C4-2B (cell line): Measurements from ENCODE around the gene LHFPL6.

ENCODE experiments used
- H3K27ac ChIP-seq: fragments of 450-650 bp; 2 replicates; pipeline ENCODE4 v1.5.1; 2017
- ZFX ChIP-seq: fragments of 450-650 bp; IDR thresholded peaks from 2 replicates; pipeline ENCODE4 v1.6.1; 2017
- TF ChIP-seq, protein P1 (sequence below): fragments of 450-650 bp; conservative IDR thresholded peaks from 2 replicates; pipeline ENCODE4 v1.5.1; 2017; ENCODE audit warnings: mild to moderate bottlenecking

The LHFPL6 gene

GRCh38 chr13:39490136-39490535, 112.9 kb downstream of the LHFPL6 start:
- H3K27ac ChIP-seq: no peak overlapping the region
- no peak for TF ChIP-seq ZFX
- TF ChIP-seq, protein P1, sequence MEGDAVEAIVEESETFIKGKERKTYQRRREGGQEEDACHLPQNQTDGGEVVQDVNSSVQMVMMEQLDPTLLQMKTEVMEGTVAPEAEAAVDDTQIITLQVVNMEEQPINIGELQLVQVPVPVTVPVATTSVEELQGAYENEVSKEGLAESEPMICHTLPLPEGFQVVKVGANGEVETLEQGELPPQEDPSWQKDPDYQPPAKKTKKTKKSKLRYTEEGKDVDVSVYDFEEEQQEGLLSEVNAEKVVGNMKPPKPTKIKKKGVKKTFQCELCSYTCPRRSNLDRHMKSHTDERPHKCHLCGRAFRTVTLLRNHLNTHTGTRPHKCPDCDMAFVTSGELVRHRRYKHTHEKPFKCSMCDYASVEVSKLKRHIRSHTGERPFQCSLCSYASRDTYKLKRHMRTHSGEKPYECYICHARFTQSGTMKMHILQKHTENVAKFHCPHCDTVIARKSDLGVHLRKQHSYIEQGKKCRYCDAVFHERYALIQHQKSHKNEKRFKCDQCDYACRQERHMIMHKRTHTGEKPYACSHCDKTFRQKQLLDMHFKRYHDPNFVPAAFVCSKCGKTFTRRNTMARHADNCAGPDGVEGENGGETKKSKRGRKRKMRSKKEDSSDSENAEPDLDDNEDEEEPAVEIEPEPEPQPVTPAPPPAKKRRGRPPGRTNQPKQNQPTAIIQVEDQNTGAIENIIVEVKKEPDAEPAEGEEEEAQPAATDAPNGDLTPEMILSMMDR: no peak

DNA sequence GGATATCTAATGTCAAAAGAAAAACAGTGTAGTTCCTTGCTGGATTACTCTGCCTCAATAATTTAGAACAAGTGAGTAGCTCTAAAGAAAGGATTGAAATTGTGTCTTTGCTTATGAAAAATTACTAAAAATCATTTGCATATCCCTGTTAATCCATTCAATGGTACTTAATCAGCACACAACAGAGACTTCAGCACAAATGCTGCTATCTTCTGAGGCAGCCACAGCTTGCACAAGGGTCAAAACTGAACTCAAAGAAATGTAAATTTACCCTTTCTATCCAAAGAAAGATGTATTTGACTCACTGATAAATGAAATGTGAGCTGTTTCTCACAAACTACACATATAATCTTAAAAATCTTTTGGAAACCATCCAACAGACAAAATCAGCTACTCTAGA, 116.2 kb downstream of the LHFPL6 start:
- no peak overlapping the region for H3K27ac ChIP-seq
- TF ChIP-seq, protein P1: no peak
- no peak for TF ChIP-seq ZFX

DNA sequence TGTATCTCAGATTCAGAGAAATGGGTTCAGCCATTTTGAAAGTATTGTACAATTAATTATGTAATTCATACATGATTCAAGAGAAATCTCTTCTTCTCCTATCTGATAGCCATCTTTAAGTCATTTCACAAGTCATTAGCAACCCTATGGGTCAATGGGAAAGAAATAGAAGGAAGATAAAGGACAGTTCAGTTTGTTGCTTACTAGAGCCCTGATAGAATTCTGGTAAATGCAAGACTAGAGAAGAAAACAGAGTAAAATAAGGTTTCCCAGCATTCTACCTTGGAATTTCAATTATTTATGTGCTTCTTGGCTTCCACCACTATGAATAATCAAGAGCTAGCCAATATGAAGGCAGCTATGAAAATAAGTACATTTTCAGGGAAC, 117.7 kb downstream of the LHFPL6 start:
- H3K27ac ChIP-seq: no peak overlapping the region
- TF ChIP-seq ZFX: no peak
- TF ChIP-seq, protein P1: no peak

- no peak overlapping the region for H3K27ac ChIP-seq
- TF ChIP-seq, protein P1: no peak
- TF ChIP-seq ZFX: no peak
Measured at GRCh38 chr13:39484506-39485313, 118.3 kb downstream of the LHFPL6 start.

GRCh38 chr13:39483326-39483725, 119.7 kb downstream of the LHFPL6 start:
- H3K27ac ChIP-seq: no peak overlapping the region

GRCh38 chr13:39481491-39481890, 121.5 kb downstream of the LHFPL6 start:
- H3K27ac ChIP-seq: no peak overlapping the region
- no peak for TF ChIP-seq ZFX
- TF ChIP-seq, protein P1: no peak

More at GRCh38 chr13:39483326-39483725, 119.7 kb downstream of the LHFPL6 start:
- TF ChIP-seq, protein P1: no peak
- no peak for TF ChIP-seq ZFX

DNA sequence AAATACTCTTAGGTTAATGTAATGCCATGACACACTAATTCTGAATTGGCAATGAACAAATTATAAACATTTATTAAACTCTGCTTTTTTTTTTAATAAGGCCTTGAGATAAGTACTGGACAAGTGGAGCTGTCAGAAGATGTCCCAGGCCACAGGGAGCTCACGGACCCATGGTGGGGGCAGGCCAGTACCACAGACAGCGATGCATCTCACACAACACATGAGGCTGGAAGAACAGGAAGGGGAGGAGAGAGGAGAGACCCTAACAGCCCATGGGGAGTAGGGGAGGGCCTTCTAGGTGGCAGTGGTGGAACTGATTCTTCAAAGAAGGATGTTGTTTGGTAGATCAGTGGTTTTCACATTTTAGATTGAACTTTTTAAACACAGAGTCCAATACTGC, 128.4 kb downstream of the LHFPL6 start:
- TF ChIP-seq, protein P1: no peak
- TF ChIP-seq ZFX: no peak
- H3K27ac ChIP-seq: no peak overlapping the region
